Tibial nerve (tissue), 4 donors: ENCODE results near the gene APOE. TPM values are rescaled to one million over a fixed set of nuclear protein-coding genes. Genes with fewer than 3 reads are reported as not detected.

ENCODE experiments used
- DNase-seq, 2 donors: peaks; one replicate each; pipeline ENCODE4 v3.0.0-alpha.2; 2019; ENCODE audit warnings: low spot score in 2 of 2
- H3K27ac ChIP-seq, 4 donors: fragments of 200-600 bp; sonication (generic) in 3 of 4; one replicate each; pipeline ENCODE4 v1.5.1; 2017 to 2019; ENCODE audit warnings: mild to moderate bottlenecking in 1 of 4
- H3K27me3 ChIP-seq, 2 donors: fragments of 200-600 bp; sonication (generic) in 1 of 2; one replicate each; pipeline versions ENCODE4 v1.5.1 to v1.6.0; 2017 to 2019
- H3K36me3 ChIP-seq, 3 donors: fragments of 200-600 bp; sonication (generic); one replicate each; pipeline ENCODE4 v1.5.1; 2018 to 2019
- H3K4me1 ChIP-seq, 4 donors: fragments of 200-600 bp; sonication (generic) in 3 of 4; one replicate each; pipeline ENCODE4 v1.5.1; 2017 to 2019
- H3K4me3 ChIP-seq, 4 donors: fragments of 200-600 bp; sonication (generic) in 3 of 4; one replicate each; pipeline ENCODE4 v1.5.1; 2017 to 2019; ENCODE audit warnings: mild to moderate bottlenecking in 1 of 4, moderate library complexity in 1 of 4
- H3K9me3 ChIP-seq, 4 donors: fragments of 200-600 bp; sonication (generic) in 3 of 4; one replicate each; pipeline ENCODE4 v1.5.1; 2017 to 2019
- EP300 ChIP-seq, 2 donors: sonication (generic); formaldehyde crosslinking; IDR thresholded peaks; one replicate each; pipeline ENCODE4 v1.6.1; 2017; ENCODE audit warnings: antibody characterized with exemption in 2 of 2, mild to moderate bottlenecking in 1 of 2
- POLR2A ChIP-seq, 2 donors: fragments of 450-650 bp; IDR thresholded peaks; one replicate each; pipeline ENCODE4 v1.6.1; 2017; ENCODE audit warnings: antibody characterized with exemption in 2 of 2, mild to moderate bottlenecking in 2 of 2, moderate library complexity in 2 of 2
- whole genome bisulfite sequencing, 2 donors: methylation state at CpG; one replicate each; pipeline ENCODE4 v1.1.5; 2018; 5-methylcytosine and 5-hydroxymethylcytosine counted together
- total RNA-seq, 4 donors: library from RNA; depleted of rRNA; stranded (reverse); fragments of >200 nt; gene quantifications; one replicate each; pipeline ENCODE4 v1.1.0, GENCODE V29; 2016
- TF ChIP-seq, protein P1 (sequence below), 5 experiments: fragments of 200-600 bp in 3 of 5; fragments of 450-650 bp in 2 of 5; sonication (generic) in 3 of 5; IDR thresholded peaks; one replicate each; pipeline ENCODE4 v1.5.1; 2016 to 2019; ENCODE audit warnings: antibody characterized with exemption in 5 of 5, mild to moderate bottlenecking in 3 of 5, moderate library complexity in 2 of 5

APOE gene
- total RNA-seq, 4 donors from 2014 or later, result 126 to 316 (median 163) TPM

DNA sequence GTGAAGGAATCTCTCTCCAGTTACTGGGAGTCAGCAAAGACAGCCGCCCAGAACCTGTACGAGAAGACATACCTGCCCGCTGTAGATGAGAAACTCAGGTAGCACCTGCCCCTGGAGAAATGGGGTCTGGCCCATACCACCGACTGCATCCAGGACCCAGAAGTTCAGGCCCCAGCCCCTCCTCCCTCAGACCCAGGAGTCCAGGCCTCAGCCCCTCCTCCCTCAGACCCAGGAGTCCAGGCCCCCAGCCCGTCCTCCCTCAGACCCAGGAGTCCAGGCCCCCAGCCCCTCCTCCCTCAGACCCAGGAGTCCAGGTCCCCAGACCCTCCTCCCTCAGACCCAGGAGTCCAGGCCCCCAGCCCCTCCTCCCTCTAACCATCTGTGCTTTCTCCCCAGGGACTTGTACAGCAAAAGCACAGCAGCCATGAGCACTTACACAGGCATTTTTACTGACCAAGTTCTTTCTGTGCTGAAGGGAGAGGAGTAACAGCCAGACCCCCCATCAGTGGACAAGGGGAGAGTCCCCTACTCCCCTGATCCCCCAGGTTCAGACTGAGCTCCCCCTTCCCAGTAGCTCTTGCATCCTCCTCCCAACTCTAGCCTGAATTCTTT is 43.3 kb downstream of the APOE start:
- Histone ChIP-seq H3K9me3 (no peaks in the 10 kb centered on the region), H3K27ac (peak overlapping the region in 1 of 4 donors; percentile 3), H3K36me3 (peaks cover 0 to 15% (median 0%) of the 10 kb centered on the region in 3 donors), H3K4me1 (peaks cover 0 to 32% (median 9%) of the 10 kb centered on the region in 4 donors), H3K4me3 (no peak overlapping the region), H3K27me3 (no peaks in the 10 kb centered on the region)
- no peak for TF ChIP-seq POLR2A (IDR thresholded peaks at IDR 0.05)
- TF ChIP-seq, protein P1, sequence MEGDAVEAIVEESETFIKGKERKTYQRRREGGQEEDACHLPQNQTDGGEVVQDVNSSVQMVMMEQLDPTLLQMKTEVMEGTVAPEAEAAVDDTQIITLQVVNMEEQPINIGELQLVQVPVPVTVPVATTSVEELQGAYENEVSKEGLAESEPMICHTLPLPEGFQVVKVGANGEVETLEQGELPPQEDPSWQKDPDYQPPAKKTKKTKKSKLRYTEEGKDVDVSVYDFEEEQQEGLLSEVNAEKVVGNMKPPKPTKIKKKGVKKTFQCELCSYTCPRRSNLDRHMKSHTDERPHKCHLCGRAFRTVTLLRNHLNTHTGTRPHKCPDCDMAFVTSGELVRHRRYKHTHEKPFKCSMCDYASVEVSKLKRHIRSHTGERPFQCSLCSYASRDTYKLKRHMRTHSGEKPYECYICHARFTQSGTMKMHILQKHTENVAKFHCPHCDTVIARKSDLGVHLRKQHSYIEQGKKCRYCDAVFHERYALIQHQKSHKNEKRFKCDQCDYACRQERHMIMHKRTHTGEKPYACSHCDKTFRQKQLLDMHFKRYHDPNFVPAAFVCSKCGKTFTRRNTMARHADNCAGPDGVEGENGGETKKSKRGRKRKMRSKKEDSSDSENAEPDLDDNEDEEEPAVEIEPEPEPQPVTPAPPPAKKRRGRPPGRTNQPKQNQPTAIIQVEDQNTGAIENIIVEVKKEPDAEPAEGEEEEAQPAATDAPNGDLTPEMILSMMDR (IDR thresholded peaks at IDR 0.05), result no peak
- TF ChIP-seq EP300 (IDR thresholded peaks at IDR 0.05), result no peak
- WGBS, 2 donors, result 91 to 97% methylated on average over 3 to 4 of the region's 5 CpGs
- no peak for DNase-seq

DNA sequence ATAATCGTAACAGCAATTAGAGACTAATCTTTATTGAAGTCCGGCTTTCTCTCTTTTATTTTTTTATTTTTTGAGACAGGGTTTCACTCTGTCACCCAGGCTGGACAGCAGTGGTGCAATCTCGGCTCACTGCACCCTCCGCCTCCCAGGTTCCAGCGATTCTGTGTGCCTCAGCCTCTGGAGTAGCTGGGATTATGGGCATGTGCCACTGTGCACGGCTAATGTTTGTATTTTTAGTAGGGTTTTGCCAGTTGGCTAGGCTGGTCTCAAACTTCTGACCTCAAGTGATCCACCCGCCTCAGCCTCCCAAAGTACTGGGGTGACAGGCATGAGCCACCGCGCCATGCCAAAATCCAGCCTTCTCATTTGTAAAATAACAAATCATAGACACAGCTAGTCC is 44.0 kb downstream of the APOE start:
- Histone ChIP-seq H3K4me1 (peaks cover 0 to 37% (median 12%) of the 10 kb centered on the region in 4 donors), H3K4me3 (no peak overlapping the region), H3K36me3 (peaks cover 0 to 15% (median 0%) of the 10 kb centered on the region in 3 donors), H3K27me3 (no peaks in the 10 kb centered on the region), H3K27ac (peak overlapping the region in 1 of 4 donors; percentile 3), H3K9me3 (no peaks in the 10 kb centered on the region)
- no peak for DNase-seq
- WGBS, 2 donors, result 59 to 68% methylated on average over 9 of the region's 9 CpGs
- TF ChIP-seq, protein P1 (IDR thresholded peaks at IDR 0.05), result no peak
- no peak for TF ChIP-seq EP300 (IDR thresholded peaks at IDR 0.05)
- no peak for TF ChIP-seq POLR2A (IDR thresholded peaks at IDR 0.05)

GRCh38 chr19:44951179-44952159 is 45.9 kb downstream of the APOE start:
- no peaks in the 10 kb centered on the region for H3K9me3 ChIP-seq
- no peaks in the 10 kb centered on the region for H3K27me3 ChIP-seq
- peak overlapping the region in 3 of 4 donors; percentile 24 to 75 (median 59) for H3K27ac ChIP-seq
- DNase-seq, result peak; percentile 27 to 86
- peaks cover 0 to 15% (median 0%) of the 10 kb centered on the region in 3 donors for H3K36me3 ChIP-seq
- TF ChIP-seq EP300 (IDR thresholded peaks at IDR 0.05) (no peak), POLR2A (IDR thresholded peaks at IDR 0.05) (no peak)
- TF ChIP-seq, protein P1 (IDR thresholded peaks at IDR 0.05), result peak; percentile 79 to 87 (median 84)
- 35 to 45% methylated on average over 13 of the region's 13 CpGs for WGBS, 2 donors
- H3K4me1 ChIP-seq, result peaks cover 0 to 45% (median 21%) of the 10 kb centered on the region in 4 donors
- H3K4me3 ChIP-seq, result no peak overlapping the region

- Histone ChIP-seq H3K36me3 (peaks cover 0 to 14% (median 0%) of the 10 kb centered on the region in 3 donors), H3K27me3 (no peaks in the 10 kb centered on the region), H3K27ac (peak overlapping the region; percentile 80 to 97 (median 88)), H3K9me3 (no peaks in the 10 kb centered on the region), H3K4me3 (peak overlapping the region; percentile 64 to 100 (median 72)), H3K4me1 (peaks cover 0 to 72% (median 32%) of the 10 kb centered on the region in 4 donors)
- DNase-seq, result no peak
- TF ChIP-seq POLR2A (IDR thresholded peaks at IDR 0.05) (no peak), EP300 (IDR thresholded peaks at IDR 0.05) (no peak)
- TF ChIP-seq, protein P1 (IDR thresholded peaks at IDR 0.05), result no peak
- 30 to 37% methylated on average over 13 of the region's 13 CpGs for WGBS, 2 donors
Observed at GRCh38 chr19:44954278-44954648, 48.7 kb downstream of the APOE start.
